Skin of body (tissue), 2 donors: ENCODE data around the gene FMO5. TPM values are rescaled to one million over a fixed set of nuclear protein-coding genes. Genes with fewer than 3 reads are reported as not detected.

Experiments used
- DNase-seq: peaks from one replicate; lab custom pipeline; 2025; lab: John Stamatoyannopoulos, UW
- total RNA-seq: library from RNA; depleted of rRNA; stranded (reverse); fragments of >200 nt; gene quantifications from one replicate; pipeline ENCODE4 v1.2.3, GENCODE V29; 2014

Gene FMO5, protein sequence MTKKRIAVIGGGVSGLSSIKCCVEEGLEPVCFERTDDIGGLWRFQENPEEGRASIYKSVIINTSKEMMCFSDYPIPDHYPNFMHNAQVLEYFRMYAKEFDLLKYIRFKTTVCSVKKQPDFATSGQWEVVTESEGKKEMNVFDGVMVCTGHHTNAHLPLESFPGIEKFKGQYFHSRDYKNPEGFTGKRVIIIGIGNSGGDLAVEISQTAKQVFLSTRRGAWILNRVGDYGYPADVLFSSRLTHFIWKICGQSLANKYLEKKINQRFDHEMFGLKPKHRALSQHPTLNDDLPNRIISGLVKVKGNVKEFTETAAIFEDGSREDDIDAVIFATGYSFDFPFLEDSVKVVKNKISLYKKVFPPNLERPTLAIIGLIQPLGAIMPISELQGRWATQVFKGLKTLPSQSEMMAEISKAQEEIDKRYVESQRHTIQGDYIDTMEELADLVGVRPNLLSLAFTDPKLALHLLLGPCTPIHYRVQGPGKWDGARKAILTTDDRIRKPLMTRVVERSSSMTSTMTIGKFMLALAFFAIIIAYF
- total RNA-seq = 3.1 TPM

DNA sequence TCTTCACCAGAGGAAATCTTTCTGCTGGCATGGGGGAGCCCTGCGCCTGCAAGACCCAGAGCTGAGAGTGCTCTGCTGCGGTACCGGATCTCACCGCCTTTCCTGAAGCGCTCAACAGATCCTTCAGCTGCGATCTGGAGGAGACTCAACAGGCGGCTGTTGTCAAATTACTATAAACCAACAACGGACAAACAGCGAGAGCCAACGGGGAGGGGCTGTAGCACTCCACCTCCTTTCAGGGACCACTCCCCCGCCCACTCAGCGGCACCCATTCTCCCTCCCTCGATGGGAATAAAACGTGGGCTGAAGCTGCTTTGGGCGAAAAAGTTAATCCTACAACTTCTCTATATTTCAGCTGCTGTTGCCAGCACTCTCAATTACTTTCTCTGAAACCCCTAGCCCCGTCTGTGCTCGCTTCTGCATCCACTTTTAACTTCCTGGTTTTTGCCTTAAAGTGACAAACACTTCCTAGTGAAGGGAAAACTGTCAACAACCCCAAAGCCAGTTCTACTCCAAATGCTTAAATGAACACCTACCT lies at the start of gene FMO5:
Gene FMO5, minus strand, starts transcription at position 147 of the 538 bp plus-strand sequence. CDS start 310 bp downstream, outside the sequence.
- peak; percentile 81 for DNase-seq

GRCh38 chr1:147273409-147274336 lies 48.5 kb upstream of the FMO5 start:
- DNase-seq = peak; percentile 59

GRCh38 chr1:147272042-147272441 lies 46.9 kb upstream of the FMO5 start:
- DNase-seq = no peak

GRCh38 chr1:147270721-147271120 lies 45.6 kb upstream of the FMO5 start:
- DNase-seq = no peak

DNA sequence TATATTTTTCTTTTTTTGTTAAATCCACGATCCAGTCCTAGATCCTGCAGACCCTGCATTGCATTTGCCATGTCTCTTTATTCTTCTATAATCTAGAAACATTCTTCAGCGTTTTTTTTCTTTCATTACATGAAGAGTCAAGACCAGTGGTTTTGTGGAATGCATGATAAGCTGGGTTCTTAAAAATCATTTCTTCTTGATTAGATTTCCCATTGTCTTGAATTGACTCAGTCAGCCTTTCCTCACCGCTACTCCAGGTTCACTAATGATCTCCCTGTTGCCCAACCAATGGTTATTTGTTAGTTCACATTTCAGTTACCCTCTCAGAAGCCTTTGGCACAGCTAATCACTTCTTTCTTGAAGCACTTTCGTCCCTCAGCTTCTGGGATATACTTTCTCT lies 42.6 kb upstream of the FMO5 start:
- no peak for DNase-seq

GRCh38 chr1:147266381-147266780 lies 41.2 kb upstream of the FMO5 start:
- no peak for DNase-seq

DNA sequence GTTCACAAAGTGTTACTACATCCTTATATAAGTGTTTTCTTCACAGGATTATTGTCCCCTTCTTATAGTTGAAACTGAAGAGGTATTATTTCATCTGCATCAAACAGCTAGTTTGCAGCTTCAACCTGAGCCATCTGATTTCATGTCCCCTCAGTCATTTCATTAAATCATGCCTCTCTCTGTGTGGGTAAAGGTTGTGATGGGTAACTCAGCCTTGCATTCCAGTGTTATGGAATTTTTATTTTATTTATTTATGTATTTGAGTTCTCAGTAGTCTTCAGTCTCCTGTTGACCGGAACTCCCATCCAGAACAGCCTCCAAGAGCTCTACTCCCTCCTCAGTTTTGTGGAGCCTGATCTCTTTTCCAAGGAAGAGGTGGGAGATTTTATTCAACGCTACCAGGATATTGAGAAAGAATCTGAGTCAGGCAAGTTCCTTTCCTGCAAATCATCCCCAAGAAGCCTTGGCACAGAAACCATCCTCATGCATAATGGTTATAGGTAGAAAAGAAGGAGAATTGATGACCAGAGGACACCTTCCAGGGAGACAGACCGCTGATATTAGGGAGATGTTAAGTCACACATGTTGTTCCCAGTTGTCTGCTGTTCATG lies 39.1 kb upstream of the FMO5 start:
- no peak for DNase-seq

DNA sequence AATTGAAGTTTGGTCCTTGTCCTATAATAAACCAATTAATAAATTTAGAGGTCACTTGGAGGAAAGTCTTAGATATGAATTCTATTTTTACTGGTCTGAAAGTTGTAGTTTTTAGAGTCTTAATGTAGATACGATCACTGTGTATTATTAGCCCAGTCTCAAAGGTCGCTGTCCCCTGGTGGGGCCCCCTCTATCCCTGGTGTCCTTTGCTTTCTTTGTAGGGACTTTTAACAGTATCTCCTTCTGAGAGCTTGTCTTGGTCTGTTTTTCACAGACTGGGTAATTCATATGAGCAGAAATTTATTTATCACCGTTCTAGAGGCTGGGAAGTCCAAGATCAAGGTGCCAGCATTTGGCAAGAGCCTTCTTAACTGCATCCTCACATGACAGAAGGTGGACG lies 35.8 kb upstream of the FMO5 start:
- DNase-seq = no peak

- DNase-seq = no peak
Measured at GRCh38 chr1:147252540-147252939, 27.4 kb upstream of the FMO5 start.

DNA sequence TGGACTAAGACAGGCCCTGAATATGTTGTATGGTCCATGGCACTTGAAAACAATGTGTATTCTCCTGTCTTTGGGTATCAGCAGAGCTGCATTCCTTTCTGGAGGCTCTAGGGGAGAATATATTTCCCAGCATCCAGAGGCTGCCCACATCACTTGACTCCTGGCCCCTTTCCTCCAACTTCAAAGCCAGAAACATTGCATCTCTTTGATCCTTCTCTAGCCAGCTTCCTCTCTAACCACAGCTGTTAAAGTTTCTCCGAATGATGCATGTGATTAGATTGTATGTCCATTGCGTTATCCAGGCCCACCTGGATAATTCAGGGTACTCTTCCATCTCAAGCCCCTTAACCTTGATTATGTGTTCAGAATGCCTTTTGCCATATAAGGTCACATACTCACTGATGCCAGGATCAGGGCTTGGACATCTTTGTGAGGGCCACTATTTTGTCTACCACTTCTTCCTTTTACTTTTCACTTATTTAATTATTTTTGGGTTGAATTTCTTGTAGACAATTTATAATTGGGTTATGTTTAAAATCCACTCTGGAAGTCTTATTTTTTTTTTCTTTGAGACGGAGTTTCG lies 22.6 kb upstream of the FMO5 start:
- DNase-seq = no peak

DNA sequence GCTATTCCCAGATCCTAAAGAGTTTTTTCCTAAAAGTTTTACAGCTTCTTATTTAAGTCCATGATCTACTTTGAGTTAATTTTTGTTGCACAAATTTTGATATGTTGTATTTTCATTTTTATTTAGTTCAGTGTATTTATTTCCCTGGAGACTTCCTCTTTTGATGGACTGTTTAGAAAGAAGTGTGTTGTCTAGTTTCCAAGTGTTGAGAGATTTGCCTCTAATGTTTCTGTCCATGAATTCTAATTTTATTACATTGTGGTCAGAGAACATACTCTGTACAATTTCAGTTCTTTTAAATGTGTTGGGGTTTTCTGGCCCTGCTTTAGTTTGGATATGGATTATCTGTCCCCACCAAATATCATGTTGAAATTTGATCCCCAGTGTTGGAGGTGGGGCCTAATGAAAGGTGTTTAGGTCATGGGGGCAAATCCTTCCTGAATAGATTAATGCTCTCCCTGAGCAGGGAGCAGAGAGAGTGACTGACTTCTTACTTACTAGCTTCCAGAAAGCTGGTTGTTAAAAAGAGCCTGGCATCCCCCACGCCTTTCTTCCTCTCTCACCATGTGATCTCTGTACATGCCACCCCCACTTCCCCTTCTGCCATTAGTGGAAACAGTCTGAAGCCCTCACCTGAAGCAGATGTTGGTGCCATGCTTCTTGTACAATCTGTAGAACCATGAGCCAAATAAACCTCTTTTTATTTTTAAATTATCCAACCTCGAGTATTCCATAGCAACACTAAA lies 21.9 kb upstream of the FMO5 start:
- DNase-seq = no peak

DNA sequence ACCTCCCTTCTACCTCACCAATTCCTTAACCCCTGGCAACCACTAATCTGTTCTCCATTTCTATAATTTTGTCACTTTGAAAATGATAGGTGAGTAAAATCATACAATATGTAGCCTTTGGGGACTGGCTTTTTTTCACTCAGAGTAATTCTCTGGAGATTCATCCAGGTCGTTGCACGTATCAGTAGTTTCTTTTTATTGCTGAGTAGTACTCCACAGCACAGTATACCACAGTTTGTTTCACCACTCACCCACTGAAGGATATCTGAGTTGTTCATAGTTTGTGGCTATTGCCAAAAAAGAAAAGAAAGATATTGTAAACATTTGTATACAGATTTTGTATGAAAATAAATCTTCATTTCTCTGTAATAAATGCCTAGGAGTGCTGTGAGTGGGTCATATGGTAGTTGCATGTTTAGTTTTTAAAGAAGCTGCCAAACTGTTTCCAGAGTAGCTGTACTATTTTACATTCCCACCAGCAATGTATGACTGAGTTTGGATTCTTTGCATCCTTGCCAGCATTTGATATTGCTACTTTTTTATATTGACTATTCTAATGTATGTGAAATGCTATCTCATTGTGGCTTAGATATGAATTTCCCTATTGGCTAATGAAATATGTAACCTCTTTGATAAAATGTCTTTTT lies 21.0 kb upstream of the FMO5 start:
- no peak for DNase-seq

DNA sequence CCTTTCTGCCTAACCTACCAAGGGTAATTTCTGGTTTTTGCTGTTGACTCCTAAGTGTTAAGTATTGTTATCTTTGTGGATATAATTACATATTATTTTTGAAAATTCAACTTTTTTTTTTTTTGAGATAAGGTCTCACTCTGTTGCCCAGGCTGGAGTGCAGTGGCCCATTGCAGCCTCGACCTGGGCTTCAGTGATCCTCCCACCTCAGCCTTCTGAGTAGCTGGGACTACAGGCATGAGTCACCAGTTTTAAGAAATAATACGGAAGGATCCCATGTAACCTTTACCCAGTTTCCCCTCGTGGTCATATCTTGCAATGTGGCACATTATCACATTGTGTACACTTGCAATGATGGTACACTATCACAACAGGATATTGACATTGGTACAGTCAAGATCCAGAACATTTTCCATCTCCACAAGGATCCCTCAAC lies 20.5 kb upstream of the FMO5 start:
- DNase-seq = no peak

- no peak for DNase-seq
Measured at GRCh38 chr1:147245129-147245528, 20.0 kb upstream of the FMO5 start.

GRCh38 chr1:147243841-147244240 lies 18.7 kb upstream of the FMO5 start:
- no peak for DNase-seq

- DNase-seq = peak; percentile 54
Measured at GRCh38 chr1:147243228-147243685, 18.1 kb upstream of the FMO5 start.

DNA sequence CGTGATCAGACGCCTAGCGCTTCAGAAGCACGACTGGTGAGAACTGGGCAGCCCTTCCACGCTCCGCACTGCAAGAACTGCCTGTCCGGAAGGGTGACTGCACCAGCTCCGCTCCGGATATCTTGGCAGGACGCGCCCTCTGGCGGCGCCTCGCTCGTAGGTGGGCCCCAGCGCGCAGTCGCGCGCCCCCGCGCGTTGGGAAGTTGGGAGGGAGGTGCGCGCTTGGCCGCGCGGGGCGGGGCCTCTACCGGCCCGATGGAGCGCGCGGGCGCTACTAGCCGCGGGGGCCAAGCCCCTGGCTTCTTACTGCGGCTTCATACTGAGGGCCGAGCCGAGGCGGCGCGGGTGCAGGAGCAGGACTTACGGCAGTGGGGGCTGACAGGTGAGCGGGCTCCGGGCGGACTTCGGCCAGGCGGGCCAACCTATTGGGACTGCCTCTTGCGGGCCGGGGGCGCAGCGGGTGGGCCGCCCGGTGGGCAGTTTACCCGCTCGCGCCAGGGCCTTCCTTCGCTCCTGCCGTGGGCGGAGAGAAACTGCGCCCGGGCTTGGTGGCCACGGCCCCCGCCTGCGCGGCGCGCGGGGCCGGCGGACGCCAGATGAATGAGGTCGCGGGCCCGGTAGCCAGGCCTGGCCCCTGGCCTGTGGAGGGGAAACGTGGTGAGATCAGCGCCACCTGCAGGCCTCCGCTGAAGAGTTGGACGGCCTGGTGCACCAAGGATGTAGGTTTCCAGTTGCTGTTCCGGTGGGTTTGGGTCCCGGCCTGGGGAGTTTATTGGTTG lies 17.5 kb upstream of the FMO5 start, which contains the start of gene CHD1L:
Gene CHD1L, plus strand, starts transcription at position 236 of the 779 bp plus-strand sequence. Its CDS starts 20 bp downstream, at position 256.
- DNase-seq = peak; percentile 91

DNA sequence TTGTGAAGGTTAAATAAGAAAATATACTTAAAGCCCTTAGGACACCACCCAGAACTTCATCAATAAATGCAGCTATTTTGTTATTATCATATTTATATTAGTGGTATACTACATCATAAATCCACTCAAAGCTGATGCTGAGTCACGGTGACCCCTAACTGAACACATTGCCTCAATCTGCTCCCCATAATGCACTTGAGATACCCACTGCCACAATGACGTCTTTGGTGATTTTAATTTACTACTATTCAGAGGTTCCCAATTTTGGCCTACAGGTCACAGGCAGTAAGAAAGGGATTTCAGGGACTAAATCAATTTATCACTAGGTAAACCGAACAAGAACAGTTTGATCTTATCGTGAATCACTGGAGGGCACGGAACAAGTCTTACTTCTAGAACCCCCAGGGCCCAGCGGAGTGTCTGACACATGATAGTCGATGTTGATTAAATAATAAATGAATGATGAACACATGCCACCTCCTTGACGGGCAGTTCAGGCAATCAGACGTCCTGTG lies 16.9 kb upstream of the FMO5 start:
- no peak for DNase-seq
